H1 (cell line): ENCODE data around the gene VGF. TPM values are rescaled to one million over a fixed set of nuclear protein-coding genes. Genes with fewer than 3 reads are reported as not detected.

Source experiments
- CTCF ChIA-PET: fragments of 300-600 bp; sonication (Branson Sonifier 250); formaldehyde crosslinking; loops from one replicate; lab custom pipeline; 2021; ENCODE audit not compliant: partially characterized antibody; lab: Charles Lee
- POLR2A ChIA-PET: fragments of 300-600 bp; sonication (Branson Sonifier 250); formaldehyde crosslinking; loops from one replicate; lab custom pipeline; 2021; ENCODE audit warnings: inconsistent platforms; ENCODE audit not compliant: partially characterized antibody; lab: Charles Lee
- DNase-seq, 2 experiments: peaks; one replicate each; pipeline versions ENCODE4 v3.0.0 to v3.0.0-alpha.2; 2010 to 2022; ENCODE audit warnings: low spot score in 2 of 2, low read depth in 1 of 2, mixed read lengths in 1 of 2
- FAIRE-seq: peaks from 2 replicates; lab custom pipeline; 2011; peaks lifted over from hg19 to GRCh38; lab: Jason Lieb, UNC
- H2AFZ ChIP-seq: 2 replicates; pipeline ENCODE4 v1.8.1; 2012; ENCODE audit warnings: low read length, inconsistent platforms
- H2AK5ac ChIP-seq: 2 replicates; pipeline ENCODE4 v1.6.1; 2013; ENCODE audit warnings: low read depth, low read length
- H2BK120ac ChIP-seq: replicated peaks from 2 replicates; pipeline ENCODE3; 2013; ENCODE audit warnings: low read depth, low read length, inconsistent platforms
- H2BK12ac ChIP-seq: 2 replicates; pipeline ENCODE4 v1.6.1; 2013; ENCODE audit warnings: low read depth, low read length
- H2BK15ac ChIP-seq: 2 replicates; pipeline ENCODE4 v1.6.1; 2013; ENCODE audit warnings: low read length
- H2BK20ac ChIP-seq: 2 replicates; pipeline ENCODE4 v1.6.1; 2013; ENCODE audit warnings: low read length
- H2BK5ac ChIP-seq: 2 replicates; pipeline ENCODE4 v1.6.1; 2013; ENCODE audit warnings: low read depth, low read length
- H3K14ac ChIP-seq: 2 replicates; pipeline ENCODE4 v1.6.1; 2013; ENCODE audit warnings: inconsistent platforms; ENCODE audit not compliant: insufficient read length
- H3K18ac ChIP-seq: 2 replicates; pipeline ENCODE4 v1.6.1; 2013; ENCODE audit warnings: low read length; ENCODE audit errors: extremely low read depth
- H3K23ac ChIP-seq: 2 replicates; pipeline ENCODE4 v1.6.1; 2013; ENCODE audit warnings: inconsistent platforms; ENCODE audit not compliant: insufficient read length
- H3K23me2 ChIP-seq: 2 replicates; pipeline ENCODE4 v1.6.1; 2013; ENCODE audit warnings: low read depth, low read length
- H3K27ac ChIP-seq: 2 replicates; pipeline ENCODE4 v1.6.1; 2011; ENCODE audit warnings: low read depth, low read length, inconsistent platforms
- H3K27me3 ChIP-seq, 4 experiments: replicated peaks in 1 of 4; 1 replicate in 1 of 4; 2 replicates in 3 of 4; pipeline versions ENCODE4 v1.6.1 to v1.8.1; 2011 to 2013; ENCODE audit warnings: low read length in 3 of 4, mild to moderate bottlenecking in 3 of 4, inconsistent platforms in 2 of 4, mixed read lengths in 2 of 4, moderate library complexity in 1 of 4; ENCODE audit not compliant: control insufficient read depth in 3 of 4, insufficient read depth in 3 of 4; ENCODE audit errors: extremely low read depth in 1 of 4
- H3K36me3 ChIP-seq, 4 experiments: 2 replicates each; pipeline versions ENCODE4 v1.6.1 to v1.8.1; 2011 to 2013; ENCODE audit warnings: mild to moderate bottlenecking in 4 of 4, low read length in 3 of 4, moderate library complexity in 2 of 4, control low read depth in 1 of 4, inconsistent platforms in 1 of 4; ENCODE audit not compliant: insufficient read depth in 4 of 4, control insufficient read depth in 2 of 4
- H3K4ac ChIP-seq: replicated peaks from 2 replicates; pipeline ENCODE3; 2013; ENCODE audit warnings: low read length, low read depth, mixed read lengths, inconsistent platforms; ENCODE audit not compliant: insufficient read length
- H3K4me1 ChIP-seq, 4 experiments: replicated peaks in 1 of 4; 1 replicate in 1 of 4; 2 replicates in 3 of 4; pipeline versions ENCODE4 v1.6.1 to v1.8.1; 2011 to 2013; ENCODE audit warnings: low read length in 3 of 4, inconsistent platforms in 2 of 4, mixed read lengths in 1 of 4; ENCODE audit not compliant: insufficient read depth in 4 of 4, control insufficient read depth in 3 of 4
- H3K4me2 ChIP-seq, 2 experiments: 2 replicates each; pipeline versions ENCODE4 v1.6.1 to v1.8.1; 2011 to 2013; ENCODE audit warnings: low read depth in 2 of 2, low read length in 2 of 2, control low read depth in 1 of 2, inconsistent platforms in 1 of 2, mild to moderate bottlenecking in 1 of 2; ENCODE audit not compliant: insufficient read depth in 1 of 2
- H3K4me3 ChIP-seq, 4 experiments: fragments of 200-600, 300-600 bp in 1 of 4; sonication (generic), shearing (Covaris generic), sonication (Bioruptor Twin) in 1 of 4; 2 replicates each; pipeline versions ENCODE4 v1.5.1 to v1.8.1; 2011 to 2016; ENCODE audit warnings: low read length in 4 of 4, low read depth in 3 of 4, control low read depth in 2 of 4, inconsistent platforms in 2 of 4, mild to moderate bottlenecking in 2 of 4, mixed read lengths in 1 of 4, moderate library complexity in 1 of 4; ENCODE audit not compliant: insufficient read depth in 2 of 4; ENCODE audit errors: extremely low read depth in 1 of 4
- H3K56ac ChIP-seq: replicated peaks from 2 replicates; pipeline ENCODE3; 2013; ENCODE audit warnings: low read depth, mild to moderate bottlenecking, mixed read lengths, low read length, inconsistent platforms; ENCODE audit not compliant: insufficient read length
- H3K79me1 ChIP-seq: 2 replicates; pipeline ENCODE4 v1.6.1; 2013; ENCODE audit warnings: low read depth, low read length, control low read depth
- H3K79me2 ChIP-seq, 2 experiments: 2 replicates each; pipeline versions ENCODE4 v1.6.1 to v1.8.1; 2012 to 2013; ENCODE audit warnings: low read length in 2 of 2, mild to moderate bottlenecking in 2 of 2, inconsistent platforms in 1 of 2; ENCODE audit not compliant: insufficient read depth in 2 of 2, control insufficient read depth in 1 of 2
- H3K9ac ChIP-seq, 4 experiments: replicated peaks in 1 of 4; 1 replicate in 1 of 4; 2 replicates in 3 of 4; pipeline versions ENCODE4 v1.6.1 to v1.8.1; 2011 to 2013; ENCODE audit warnings: low read depth in 3 of 4, low read length in 3 of 4, control low read depth in 2 of 4, mild to moderate bottlenecking in 2 of 4, moderate library complexity in 2 of 4, inconsistent platforms in 1 of 4; ENCODE audit errors: extremely low read depth in 1 of 4
- H3K9me3 ChIP-seq, 2 experiments: 2 replicates each; pipeline versions ENCODE4 v1.6.1 to v1.8.1; 2012 to 2013; ENCODE audit warnings: mild to moderate bottlenecking in 2 of 2, moderate library complexity in 2 of 2, control low read depth in 1 of 2, inconsistent platforms in 1 of 2, low read depth in 1 of 2, low read length in 1 of 2, mixed read lengths in 1 of 2; ENCODE audit not compliant: insufficient read depth in 2 of 2
- H4K20me1 ChIP-seq, 2 experiments: replicated peaks in 1 of 2; 2 replicates each; pipeline versions ENCODE3 to v1.8.1; 2011 to 2013; ENCODE audit warnings: inconsistent platforms in 2 of 2, low read length in 2 of 2, mild to moderate bottlenecking in 1 of 2; ENCODE audit not compliant: insufficient read depth in 2 of 2, control insufficient read depth in 1 of 2
- H4K5ac ChIP-seq: 2 replicates; pipeline ENCODE4 v1.6.1; 2013; ENCODE audit warnings: low read length, low read depth, mixed read lengths, inconsistent platforms; ENCODE audit not compliant: insufficient read length
- H4K8ac ChIP-seq: 2 replicates; pipeline ENCODE4 v1.8.0; 2013; ENCODE audit warnings: mild to moderate bottlenecking, moderate library complexity, low read length, inconsistent platforms; ENCODE audit not compliant: insufficient read depth; ENCODE audit errors: extremely low read depth
- H4K91ac ChIP-seq: replicated peaks from 2 replicates; pipeline ENCODE3; 2013; ENCODE audit warnings: low read length, mixed read lengths, inconsistent platforms; ENCODE audit not compliant: insufficient read length
- BCL11A ChIP-seq, 2 experiments: IDR thresholded peaks; one replicate each; pipeline ENCODE4 v1.6.1; 2011; ENCODE audit warnings: low read depth in 2 of 2, low read length in 2 of 2, mild to moderate bottlenecking in 2 of 2
- CBX5 ChIP-seq: fragments of 300-800, 300-1000 bp; sonication (generic); IDR thresholded peaks from 2 replicates; pipeline ENCODE4 v1.7.1; 2016; ENCODE audit warnings: antibody characterized with exemption, low read length, low read depth
- NRF1 ChIP-seq: IDR thresholded peaks from 2 replicates; pipeline ENCODE4 v1.6.1; 2011; ENCODE audit warnings: mild to moderate bottlenecking, low read depth, low read length, improper control_type of control experiment
- RFX5 ChIP-seq: IDR thresholded peaks from 2 replicates; pipeline ENCODE4 v1.6.1; 2011; ENCODE audit warnings: low read depth, low read length, improper control_type of control experiment, borderline replicate concordance
- RNF2 ChIP-seq: fragments of 200-900, 300-1000 bp; sonication (generic); IDR thresholded peaks from 2 replicates; pipeline ENCODE4 v1.7.1; 2016; ENCODE audit warnings: borderline replicate concordance, low read depth, mild to moderate bottlenecking, antibody characterized with exemption, low read length; ENCODE audit not compliant: poor library complexity, severe bottlenecking; ENCODE audit errors: missing control alignments
- SRF ChIP-seq: IDR thresholded peaks from 2 replicates; pipeline ENCODE4 v1.6.1; 2011; ENCODE audit warnings: mild to moderate bottlenecking, low read depth, low read length, moderate library complexity
- TAF7 ChIP-seq: optimal IDR thresholded peaks from 2 replicates; pipeline ENCODE3; 2011; ENCODE audit warnings: low read depth, mild to moderate bottlenecking, inconsistent platforms, low read length, moderate library complexity, borderline replicate concordance
- WGBS, 2 experiments: shearing (Covaris generic) in 1 of 2; methylation state at CpG; one replicate each; pipeline versions ENCODE4 v1.1.6 to v1.1.7; 2013 to 2015; ENCODE audit warnings: low lambda C conversion rate in 2 of 2, mixed read lengths in 2 of 2, inconsistent platforms in 1 of 2, low coverage in 1 of 2, missing lambda C conversion rate in 1 of 2; ENCODE audit not compliant: insufficient replicate concordance in 2 of 2, insufficient coverage in 1 of 2, insufficient read length in 1 of 2; ENCODE audit errors: extremely low coverage in 1 of 2, missing lambda C conversion rate in 1 of 2; 5-methylcytosine and 5-hydroxymethylcytosine counted together
- polyA plus RNA-seq, 7 experiments: library from polyadenylated mRNA; depleted of rRNA in 3 of 7; stranded (reverse) in 5 of 7; unstranded in 2 of 7; fragments of >200 nt in 5 of 7; fragments of 200-250 nt in 2 of 7; gene quantifications; 1 replicate in 5 of 7; 2 replicates in 1 of 7; 4 replicates in 1 of 7; pipeline versions ENCODE4 v1.2.1 to v1.2.3, GENCODE V29; 2011 to 2013; ENCODE audit warnings: missing spikeins in 2 of 7, mixed read lengths in 2 of 7
- total RNA-seq: library from RNA; stranded (reverse); fragmentation: NEBNext Ultra II Directional; extraction: Animal tissue kit (Norgen Biotek cat#: 25700); gene quantifications from 2 replicates; pipeline ENCODE4 v1.2.1, GENCODE V29; 2021

VGF gene
- total and polyA plus RNA-seq, 2 of the 8 experiments (the other 6 are each of a cell fraction or from before 2014, with no cell fraction given): 1.6 to 7.0 TPM

DNA sequence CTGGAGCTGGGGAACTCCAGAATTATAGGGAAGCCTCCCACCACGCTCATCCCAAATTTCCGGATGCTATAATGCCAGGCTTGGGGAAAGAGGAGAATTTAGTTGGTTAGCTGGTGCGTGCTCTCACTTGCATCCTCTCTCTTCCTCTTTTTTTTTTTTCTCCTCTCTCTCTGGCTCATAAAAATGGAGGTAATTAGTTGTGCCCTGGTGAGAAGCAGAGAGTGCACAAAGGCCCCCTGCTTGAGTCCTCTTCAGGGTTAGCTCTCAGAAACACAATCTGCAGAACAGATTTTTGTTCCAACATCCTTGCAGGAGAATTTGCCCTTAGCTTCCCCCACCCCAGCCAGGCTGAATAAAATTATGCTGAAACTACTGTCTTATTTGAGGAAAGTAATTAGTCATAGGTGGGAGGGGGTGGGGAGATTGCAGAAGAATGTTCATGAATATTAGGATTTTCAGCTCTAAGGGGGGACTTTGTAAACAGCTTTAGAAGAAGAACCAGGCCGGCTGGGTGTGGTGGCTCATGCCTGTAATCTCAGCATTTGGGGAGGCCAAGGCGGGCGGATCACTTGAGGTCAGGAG lies 30.9 kb downstream of the VGF start:
- CTCF ChIA-PET: interaction anchor here (0.7 to 9.0 kb wide), 10 partner anchors 9 to 245 kb away, joined by 3 to 80 read pairs (median 3); partner anchors contain the start of genes MUC3A, SERPINE1 and UFSP1
- Histone ChIP-seq H3K4me1 (peaks cover 2 to 14% (median 6%) of the 10 kb centered on the region in 4 experiments; a peak in 6 of 7 replicates), H3K4me2 (peak overlapping the region in 1 of 2 experiments; percentile 15; a peak in 2 of 4 replicates), H2BK5ac (no peak overlapping the region), H3K9ac (no peak overlapping the region), H4K5ac (no peak overlapping the region), H3K56ac (no peak overlapping the region), H2BK120ac (no peak overlapping the region), H3K79me1 (no peaks in the 10 kb centered on the region), H4K91ac (no peak overlapping the region), H2BK20ac (no peak overlapping the region), H3K27ac (no peak overlapping the region), H3K23me2 (no peaks in the 10 kb centered on the region), H2BK12ac (no peak overlapping the region), H3K4ac (peak overlapping the region; percentile 14), H4K20me1 (no peaks in the 10 kb centered on the region), H2AK5ac (no peak overlapping the region), H3K23ac (no peak overlapping the region), H3K36me3 (no peaks in the 10 kb centered on the region), H2AFZ (no peak overlapping the region), H3K9me3 (no peaks in the 10 kb centered on the region), H3K14ac (no peak overlapping the region), H2BK15ac (no peak overlapping the region), H3K4me3 (no peak overlapping the region; a peak in 2 of 8 replicates), H4K8ac (no peak overlapping the region), H3K27me3 (peaks cover 0 to 2% (median 0%) of the 10 kb centered on the region in 4 experiments; a peak in 1 of 7 replicates), H3K79me2 (no peaks in the 10 kb centered on the region), H3K18ac (no peak overlapping the region; the same call in 1 of the 2 replicates)
- WGBS, 2 experiments: 85% methylated on average over 5 of the region's 6 CpGs; no CpG with 5 or more reads in 1 of the 2 experiments
- TF ChIP-seq BCL11A (IDR thresholded peaks at IDR 0.05; ENCODE audit: low read depth in 2 of 2, low read length in 2 of 2) (no peak), NRF1 (no peak), CBX5 (no peak), TAF7 (no peak), SRF (no peak), RNF2 (no peak), RFX5 (no peak)
- DNase-seq (no peak), FAIRE-seq (no peak)
- POLR2A ChIA-PET: interaction anchor here (0.6 to 1.8 kb wide), 4 partner anchors 10 to 656 kb away, joined by 3 to 8 read pairs (median 4); partner anchors contain the start of gene TSC22D4
